NCI-H1105 (cell line): Measurements from ENCODE around the gene SLIT3.
"Not testable (repeated sequence)": the region's sequence is repeated elsewhere in the genome, so short reads cannot be mapped to it uniquely, and the experiment has no call there.

ENCODE experiments used
- DNase-seq: peaks from one replicate; lab custom pipeline; 2025; lab: John Stamatoyannopoulos, UW

The SLIT3 gene

GRCh38 chr5:169219351-169219750, 81.6 kb downstream of the SLIT3 start:
- no peak for DNase-seq

GRCh38 chr5:169218861-169219260, 82.1 kb downstream of the SLIT3 start:
- DNase-seq: no peak

- DNase-seq: no peak
Observed at GRCh38 chr5:169218176-169218575, 82.8 kb downstream of the SLIT3 start.

DNA sequence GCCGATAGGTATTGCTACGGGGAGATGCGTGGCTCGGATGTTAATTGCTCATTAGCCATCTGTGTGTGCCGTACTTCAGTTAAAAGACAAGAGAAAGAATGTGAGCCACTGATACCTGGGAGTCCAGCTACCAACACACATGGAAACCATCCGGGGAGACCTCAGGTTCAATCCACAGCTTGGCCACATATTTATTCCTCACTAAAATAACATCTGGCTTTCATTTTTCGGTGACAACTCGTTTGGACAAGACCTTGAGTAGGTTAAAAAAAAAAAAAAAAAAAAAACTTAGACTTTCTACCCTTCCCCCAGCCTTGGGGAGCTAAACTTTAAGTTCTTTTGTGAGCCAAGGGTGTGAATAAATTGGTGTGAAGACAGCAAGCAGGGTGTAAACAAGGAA, 84.1 kb downstream of the SLIT3 start:
- DNase-seq: no peak

- no peak for DNase-seq
Observed at GRCh38 chr5:169213479-169213878, 87.5 kb downstream of the SLIT3 start.

DNA sequence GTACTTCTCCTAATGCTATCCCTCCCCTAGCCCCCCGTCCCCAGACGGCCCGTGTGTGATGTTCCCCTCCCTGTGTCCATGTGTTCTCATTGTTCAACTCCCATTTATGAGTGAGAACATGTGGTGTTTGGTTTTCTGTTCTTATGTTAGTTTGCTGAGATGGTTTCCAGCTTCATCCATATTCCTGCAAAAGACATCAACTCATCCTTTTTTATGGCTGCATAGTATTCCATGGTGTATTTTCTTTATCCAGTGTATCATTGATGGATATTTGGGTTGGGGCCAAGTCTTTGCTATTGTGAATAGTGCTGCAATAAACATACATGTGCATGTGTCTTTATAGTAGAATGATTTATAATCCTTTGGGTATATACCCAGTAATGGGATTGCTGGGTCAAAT, 89.2 kb downstream of the SLIT3 start:
- not testable (repeated sequence) for DNase-seq

DNA sequence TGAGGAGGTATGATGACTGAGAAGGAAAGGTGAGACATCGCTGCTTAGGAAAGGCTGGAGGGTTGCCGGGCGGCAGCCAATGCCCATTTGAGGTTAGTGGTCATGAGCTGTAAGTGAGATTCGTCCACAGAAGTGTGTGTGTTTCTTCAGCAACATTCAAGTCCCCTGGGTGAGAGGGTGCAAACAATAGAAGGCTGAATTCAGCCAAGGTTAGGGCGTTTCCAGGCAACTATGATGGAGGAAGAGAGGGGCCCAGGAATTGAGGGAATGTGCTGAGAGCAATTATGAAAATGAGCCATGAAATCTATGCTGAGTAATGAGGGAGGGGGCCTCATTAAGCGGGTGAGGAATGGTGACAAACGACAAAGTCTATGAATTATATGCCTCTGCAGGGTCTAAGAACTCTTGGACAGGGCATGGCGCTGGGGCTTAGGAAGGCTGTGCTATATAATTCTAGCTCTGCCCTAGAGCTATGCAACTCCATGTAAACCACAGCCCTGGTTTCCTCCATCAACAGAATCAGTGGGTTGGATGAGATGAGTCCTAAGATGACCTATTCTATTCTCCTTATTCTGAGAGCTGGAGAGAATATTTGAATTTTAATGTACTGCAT, 96.0 kb downstream of the SLIT3 start:
- no peak for DNase-seq

DNA sequence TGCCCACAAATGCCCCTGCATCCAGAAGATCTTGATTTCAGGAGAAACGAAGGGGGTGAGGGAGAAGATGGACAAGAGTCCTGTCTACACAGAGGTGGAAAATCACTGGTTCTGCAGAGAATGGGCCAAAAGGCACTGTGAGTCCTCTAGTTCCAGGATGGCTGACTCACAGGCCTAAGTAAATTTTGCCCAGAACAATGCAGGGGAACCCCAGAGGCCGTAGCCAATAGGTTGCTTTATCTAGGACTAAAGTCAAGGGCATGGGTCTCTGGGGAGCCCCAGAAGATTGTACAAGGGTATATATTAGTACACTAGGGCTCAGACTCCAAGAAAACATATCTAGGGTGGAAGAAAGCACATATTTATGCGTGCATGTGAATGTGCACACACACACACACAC, 98.0 kb downstream of the SLIT3 start:
- DNase-seq: no peak

DNA sequence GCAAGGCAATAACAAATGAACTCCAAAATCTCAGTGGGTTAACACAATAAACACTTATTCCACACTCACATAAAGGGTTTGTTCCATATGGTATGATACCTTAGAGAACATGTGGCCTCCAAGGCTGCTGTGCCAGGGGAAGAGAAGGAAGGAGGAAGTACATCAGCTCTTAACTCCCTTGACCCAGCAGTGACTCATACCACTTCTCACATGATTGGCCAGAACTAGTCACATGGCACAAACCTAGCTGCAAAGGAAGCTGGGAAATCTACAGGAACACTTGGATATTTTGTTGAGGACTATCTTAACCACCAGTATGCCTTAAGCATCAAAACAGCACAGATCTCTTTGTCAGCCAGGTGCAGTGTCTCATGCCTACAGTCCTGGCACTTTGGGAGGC, 99.3 kb downstream of the SLIT3 start:
- DNase-seq: no peak

DNA sequence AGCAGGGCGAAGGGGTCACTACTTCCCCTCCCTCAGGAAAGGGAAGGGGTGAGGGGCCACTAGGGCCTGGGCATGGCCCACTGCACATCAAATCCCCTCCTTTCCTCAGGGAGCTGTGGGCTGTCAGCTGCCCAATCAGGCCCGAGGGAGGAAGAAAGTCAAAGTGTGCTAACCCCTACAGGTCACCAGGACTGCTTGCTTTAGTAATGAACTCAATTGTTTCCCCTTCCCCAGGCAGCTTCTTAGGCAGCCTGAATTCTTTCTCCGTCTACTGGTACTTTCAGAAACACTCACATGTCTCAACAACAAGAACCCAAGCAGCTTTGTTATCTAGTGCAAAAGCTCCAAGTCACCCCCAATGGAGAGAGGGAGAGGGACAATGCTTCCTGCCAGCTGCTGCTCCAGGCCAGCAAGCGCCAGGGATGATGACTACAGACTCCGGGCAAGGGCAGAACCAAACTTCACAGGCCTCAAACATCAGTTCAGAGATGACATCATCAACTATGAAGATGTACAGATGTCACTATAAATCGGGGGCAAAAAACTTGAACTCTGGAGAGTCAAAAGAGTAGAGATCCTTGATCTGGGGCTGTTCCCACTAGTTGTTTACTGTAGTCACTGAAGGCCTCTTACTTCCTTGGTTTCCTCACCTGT, 100.7 kb downstream of the SLIT3 start:
- DNase-seq: no peak

DNA sequence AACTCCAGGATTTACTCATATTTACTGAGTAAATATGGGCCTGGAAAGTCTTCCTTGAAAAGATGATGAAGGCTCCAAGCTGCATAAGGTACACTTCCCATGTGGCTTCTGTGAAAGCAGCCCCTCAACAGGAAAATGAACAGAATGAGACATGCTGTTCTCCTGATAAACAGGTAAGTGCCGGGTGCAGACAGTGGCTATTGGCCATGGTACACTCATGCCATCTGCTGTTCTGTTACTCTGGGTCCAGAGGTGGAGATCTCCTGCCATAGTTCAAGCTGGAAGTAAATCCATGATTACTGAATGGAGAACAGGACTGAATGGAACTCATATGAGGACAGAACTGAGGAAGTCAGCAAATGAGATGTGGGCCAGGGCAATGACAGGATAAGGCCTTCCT, 103.6 kb downstream of the SLIT3 start:
- DNase-seq: no peak

DNA sequence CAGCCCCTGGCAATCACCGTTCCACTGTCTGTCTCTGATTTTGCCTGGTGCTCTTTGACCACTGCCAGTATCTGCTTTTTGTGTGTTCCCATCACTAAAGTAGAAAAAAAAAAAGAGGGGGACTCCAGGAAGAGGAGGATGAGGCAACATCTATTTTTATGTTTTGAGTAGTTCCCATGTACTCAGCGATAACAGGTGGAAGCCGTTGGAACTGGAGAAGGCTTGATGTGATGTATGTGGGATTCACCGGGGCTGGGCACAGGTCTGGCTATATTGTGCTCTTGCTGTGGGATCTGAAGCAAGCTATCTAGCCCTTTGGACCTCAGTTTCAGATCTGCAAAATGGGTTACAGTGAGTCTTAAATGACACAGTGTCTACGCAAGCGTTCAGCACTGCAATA, 104.9 kb downstream of the SLIT3 start:
- DNase-seq: no peak

- no peak for DNase-seq
Observed at GRCh38 chr5:169195601-169196000, 105.3 kb downstream of the SLIT3 start.

DNA sequence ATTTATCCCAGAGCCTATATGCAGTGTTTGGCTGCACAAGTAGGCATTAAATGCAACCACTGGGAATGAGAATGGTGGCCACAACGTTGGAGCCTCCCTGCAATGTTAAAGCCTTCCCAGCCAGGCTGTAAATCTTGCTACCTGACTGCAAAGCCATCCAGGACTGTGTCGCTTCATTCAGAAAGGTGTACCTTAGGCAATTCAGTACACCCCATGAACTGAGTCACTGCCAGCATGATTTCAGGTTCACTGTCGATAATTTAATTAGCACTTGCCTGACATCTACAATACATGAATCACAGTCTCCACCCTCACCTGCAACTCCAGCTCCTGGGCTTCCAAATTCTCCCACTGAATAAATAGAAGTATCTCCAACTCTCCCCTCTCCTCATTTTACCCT, 108.4 kb downstream of the SLIT3 start:
- DNase-seq: no peak

GRCh38 chr5:169190849-169191248, 110.1 kb downstream of the SLIT3 start:
- no peak for DNase-seq

DNA sequence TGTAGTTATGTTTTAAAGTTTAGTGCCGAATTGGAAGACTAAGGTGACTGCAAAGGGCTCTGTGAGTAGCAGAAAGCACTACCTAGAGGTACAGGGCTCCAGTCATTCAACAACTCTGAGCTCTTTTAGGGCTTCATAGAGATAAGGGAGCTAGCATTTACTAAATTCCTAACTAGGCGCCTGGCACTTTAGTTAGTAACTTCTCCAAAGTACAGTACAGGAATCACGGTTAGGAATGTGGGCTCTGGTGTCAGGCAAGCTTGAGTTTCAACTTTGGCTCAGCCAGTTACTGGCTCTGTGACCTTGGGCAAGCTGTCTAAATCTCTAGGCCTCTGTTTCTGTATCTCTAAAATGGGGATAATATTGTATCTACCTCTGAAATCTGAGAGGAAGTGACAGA, 115.3 kb downstream of the SLIT3 start:
- no peak for DNase-seq

DNA sequence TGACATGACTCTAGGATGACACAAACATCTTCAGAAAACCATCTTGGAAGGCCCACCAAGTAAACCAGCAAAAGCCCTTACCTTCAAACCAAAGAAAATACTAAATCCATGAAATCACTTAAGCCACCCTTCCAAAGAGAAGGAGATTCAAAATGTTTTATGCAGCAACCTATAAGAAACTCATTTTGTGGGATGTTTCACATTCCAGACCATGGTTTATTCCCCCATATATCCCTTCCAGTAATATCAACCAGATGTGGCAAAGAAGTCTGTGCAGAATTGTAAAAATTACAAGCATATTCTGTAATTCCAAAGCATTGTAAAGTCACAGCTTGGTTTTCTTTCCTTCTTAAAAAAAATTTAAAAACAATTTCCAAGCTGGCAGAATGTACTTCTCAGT, 117.4 kb downstream of the SLIT3 start:
- DNase-seq: no peak

DNA sequence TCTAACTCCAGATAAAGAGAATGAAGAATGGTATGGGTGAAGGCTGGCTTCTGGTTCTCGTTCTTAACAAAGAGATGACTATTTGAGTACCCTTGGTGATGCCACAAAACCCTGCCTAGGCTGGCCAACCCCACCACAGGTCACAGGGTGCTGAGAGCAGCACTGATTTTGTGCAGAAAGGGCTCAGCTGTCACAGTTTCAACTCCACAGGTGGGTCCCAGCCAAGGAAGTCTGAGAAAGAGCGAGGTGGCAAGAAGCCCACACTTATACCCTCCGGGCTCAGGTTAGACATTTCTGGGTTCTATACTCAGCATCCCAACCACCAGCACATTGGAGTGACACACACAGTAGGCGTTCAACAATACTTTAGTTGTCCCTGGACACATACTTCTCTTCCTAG, 118.1 kb downstream of the SLIT3 start:
- no peak for DNase-seq

- no peak for DNase-seq
Observed at GRCh38 chr5:169181814-169182213, 119.1 kb downstream of the SLIT3 start.

GRCh38 chr5:169178754-169179153, 122.2 kb downstream of the SLIT3 start:
- DNase-seq: no peak

GRCh38 chr5:169178274-169178673, 122.7 kb downstream of the SLIT3 start:
- DNase-seq: no peak

DNA sequence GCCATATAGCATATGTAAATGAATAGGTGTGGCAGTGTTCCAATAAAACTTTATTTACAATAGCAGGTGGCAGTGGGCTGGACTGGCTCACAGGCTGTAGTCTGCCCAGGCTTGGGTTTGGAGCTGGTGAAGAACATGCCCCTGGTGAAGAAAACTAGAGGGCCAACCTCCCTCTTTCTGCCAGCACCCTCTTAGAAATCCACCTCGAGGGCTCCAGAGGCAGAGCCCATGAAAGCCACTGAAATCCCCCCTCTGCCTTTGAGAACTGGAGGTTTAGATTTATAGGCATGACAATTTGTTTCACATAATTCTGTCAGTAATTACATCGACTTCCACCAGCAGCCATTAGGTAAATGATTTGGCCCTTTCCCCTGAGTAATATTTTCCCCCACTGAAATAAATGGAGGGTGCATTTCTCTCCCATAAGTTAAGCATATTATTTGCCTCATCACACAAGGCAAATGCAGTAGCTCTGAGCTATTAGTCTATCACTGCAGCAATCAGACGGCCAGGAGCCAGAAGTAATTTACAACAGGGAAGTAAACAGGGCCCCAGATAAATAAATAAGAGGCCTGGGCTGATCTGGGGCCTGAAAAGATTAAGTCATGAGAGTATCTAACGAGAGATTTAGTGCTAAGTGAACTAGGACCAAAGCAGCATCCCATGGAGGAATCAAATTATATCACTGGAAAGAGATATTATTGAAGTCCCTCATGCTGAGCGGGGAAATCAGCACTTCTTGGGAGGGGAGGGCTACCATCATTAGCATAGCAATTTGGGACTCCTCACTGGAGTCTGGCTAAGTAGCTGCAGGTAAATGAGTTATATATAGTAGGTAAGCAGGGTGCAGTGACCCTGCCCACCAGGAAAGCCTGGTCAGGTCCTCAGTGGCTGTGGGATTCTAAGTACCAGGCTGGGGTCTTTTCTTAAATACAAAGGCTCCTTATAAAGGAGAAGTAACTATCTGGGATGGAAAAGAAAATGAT, 123.9 kb downstream of the SLIT3 start:
- DNase-seq: no peak

DNA sequence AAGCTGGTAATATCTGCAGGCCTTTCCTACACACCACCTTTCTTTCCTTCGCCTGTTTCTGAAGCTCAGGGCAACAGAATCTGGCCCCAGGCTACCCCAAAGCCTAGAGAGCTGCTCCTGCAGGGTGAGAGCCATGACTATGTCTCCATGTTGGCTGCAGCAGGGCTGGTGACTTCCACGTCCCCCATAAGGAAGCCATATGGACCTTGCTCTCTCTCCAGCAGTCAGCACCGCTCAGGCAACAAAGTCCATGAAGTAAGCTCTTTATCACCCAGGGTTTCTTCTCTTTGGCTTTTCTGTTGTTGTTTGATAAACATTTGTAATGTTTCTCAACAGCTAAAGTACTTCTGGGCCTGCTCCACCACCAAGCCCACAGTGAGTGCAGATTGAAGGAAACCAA, 125.2 kb downstream of the SLIT3 start:
- DNase-seq: no peak
